CD14-positive monocyte (primary cell): Measurements from ENCODE around the gene ARFGEF3. TPM values are rescaled to one million over a fixed set of nuclear protein-coding genes. Genes with fewer than 3 reads are reported as not detected.

ENCODE experiments used
- DNase-seq, 3 donors: peaks; one replicate each; pipeline ENCODE4 v3.0.0-alpha.2; 2011 to 2022
- H2AFZ ChIP-seq: 2 replicates; pipeline ENCODE4 v1.6.0; 2012; ENCODE audit warnings: mild to moderate bottlenecking, low read depth, low read length, inconsistent platforms; ENCODE audit not compliant: insufficient read depth, poor library complexity, severe bottlenecking
- H3K27ac ChIP-seq, 2 donors: 1 replicate in 1 of 2; 2 replicates in 1 of 2; pipeline ENCODE4 v1.5.1; 2012 to 2013; ENCODE audit warnings: low read length in 2 of 2, control low read depth in 1 of 2, inconsistent platforms in 1 of 2, low read depth in 1 of 2, mild to moderate bottlenecking in 1 of 2
- H3K27me3 ChIP-seq, 2 donors: one replicate each; pipeline versions ENCODE4 v1.6.0 to v1.6.1; 2011 to 2013; ENCODE audit warnings: low read length in 2 of 2; ENCODE audit not compliant: control insufficient read depth in 2 of 2, insufficient read depth in 2 of 2
- H3K36me3 ChIP-seq, 2 donors: replicated peaks in 1 of 2; 1 replicate in 1 of 2; 2 replicates in 1 of 2; pipeline versions ENCODE4 v1.5.1 to v1.6.1; 2012 to 2013; ENCODE audit warnings: low read length in 2 of 2, control low read depth in 1 of 2, inconsistent platforms in 1 of 2, mild to moderate bottlenecking in 1 of 2; ENCODE audit not compliant: insufficient read depth in 2 of 2, control insufficient read depth in 1 of 2
- H3K4me1 ChIP-seq, 2 donors: 1 replicate in 1 of 2; 2 replicates in 1 of 2; pipeline versions ENCODE4 v1.5.1 to v1.6.1; 2012 to 2013; ENCODE audit warnings: low read length in 2 of 2, control low read depth in 1 of 2, inconsistent platforms in 1 of 2, mild to moderate bottlenecking in 1 of 2, moderate library complexity in 1 of 2; ENCODE audit not compliant: insufficient read depth in 2 of 2, control insufficient read depth in 1 of 2
- H3K4me2 ChIP-seq: replicated peaks from 2 replicates; pipeline ENCODE3; 2012; ENCODE audit warnings: low read length, moderate library complexity, mild to moderate bottlenecking; ENCODE audit not compliant: poor library complexity, severe bottlenecking; ENCODE audit errors: extremely low read depth
- H3K4me3 ChIP-seq, 3 experiments: fragments of 200-600 bp in 1 of 3; sonication (generic) in 1 of 3; replicated peaks in 1 of 3; 1 replicate in 2 of 3; 2 replicates in 1 of 3; pipeline ENCODE4 v1.5.1; 2011 to 2013; ENCODE audit warnings: low read length in 3 of 3, mild to moderate bottlenecking in 3 of 3, control low read depth in 2 of 3, low read depth in 2 of 3, inconsistent platforms in 1 of 3, moderate library complexity in 1 of 3
- H3K79me2 ChIP-seq: 2 replicates; pipeline ENCODE4 v1.6.0; 2012; ENCODE audit warnings: mild to moderate bottlenecking, control low read depth, inconsistent platforms, low read length, moderate library complexity; ENCODE audit not compliant: insufficient read depth
- H3K9ac ChIP-seq: 2 replicates; pipeline ENCODE4 v1.6.0; 2017; ENCODE audit warnings: low read length, mild to moderate bottlenecking; ENCODE audit not compliant: insufficient read depth, poor library complexity, severe bottlenecking
- H3K9me3 ChIP-seq, 2 donors: replicated peaks in 1 of 2; 1 replicate in 1 of 2; 2 replicates in 1 of 2; pipeline versions ENCODE4 v1.5.1 to v1.6.1; 2012 to 2013; ENCODE audit warnings: low read length in 2 of 2, control low read depth in 1 of 2; ENCODE audit not compliant: control insufficient read depth in 1 of 2, insufficient read depth in 1 of 2
- H4K20me1 ChIP-seq: 2 replicates; pipeline ENCODE4 v1.6.0; 2012; ENCODE audit warnings: mild to moderate bottlenecking, low read length, control low read depth, moderate library complexity; ENCODE audit not compliant: insufficient read depth
- H3K27ac Mint-ChIP-seq, 7 donors: one replicate each; pipeline ENCODE4 v1.8.0; 2020; ENCODE audit warnings: mild to moderate bottlenecking in 7 of 7, mixed read lengths in 7 of 7, moderate library complexity in 6 of 7, inconsistent platforms in 2 of 7
- H3K27me3 Mint-ChIP-seq, 3 donors: one replicate each; pipeline ENCODE4 v1.8.0; 2021 to 2022; ENCODE audit warnings: low read depth in 3 of 3, mild to moderate bottlenecking in 3 of 3, mixed read lengths in 3 of 3, moderate library complexity in 3 of 3, inconsistent platforms in 1 of 3
- H3K36me3 Mint-ChIP-seq, 2 donors: one replicate each; pipeline ENCODE4 v1.8.0; 2020; ENCODE audit warnings: mixed read lengths in 2 of 2, inconsistent platforms in 1 of 2, mild to moderate bottlenecking in 1 of 2
- H3K4me1 Mint-ChIP-seq: one replicate; pipeline ENCODE4 v1.8.0; 2020; ENCODE audit warnings: mild to moderate bottlenecking, mixed read lengths
- H3K4me3 Mint-ChIP-seq, 2 donors: one replicate each; pipeline ENCODE4 v1.8.0; 2020; ENCODE audit warnings: mild to moderate bottlenecking in 2 of 2, mixed read lengths in 2 of 2, moderate library complexity in 1 of 2
- H3K9me3 Mint-ChIP-seq, 7 donors: one replicate each; pipeline ENCODE4 v1.8.0; 2020 to 2022; ENCODE audit warnings: mixed read lengths in 7 of 7, mild to moderate bottlenecking in 6 of 7, moderate library complexity in 6 of 7, inconsistent platforms in 2 of 7
- CTCF ChIP-seq: fragments of 200-600 bp; IDR thresholded peaks from one replicate; pipeline ENCODE4 v1.8.0; 2022; ENCODE audit warnings: antibody characterized with exemption, mild to moderate bottlenecking
- WGBS: methylation state at CpG from one replicate; pipeline ENCODE4 v1.1.5; 2013; ENCODE audit warnings: missing lambda C conversion rate; ENCODE audit not compliant: insufficient coverage; 5-methylcytosine and 5-hydroxymethylcytosine counted together
- intact Hi-C, 2 donors: fragments of 100-400 bp; cut with micrococcal nuclease; formaldehyde crosslinking; loops; one replicate each; pipeline versions ENCODE4 v1.15.0 to v1.15.1; 2023
- polyA plus RNA-seq, 3 donors: library from polyadenylated mRNA; depleted of rRNA in 1 of 3; unstranded in 2 of 3; stranded (reverse) in 1 of 3; fragments of 300-500 nt in 2 of 3; fragments of >200 nt in 1 of 3; fragmentation: Illumina TruSeq in 2 of 3; gene quantifications; 1 replicate in 2 of 3; 2 replicates in 1 of 3; pipeline ENCODE4 v1.2.3, GENCODE V29; 2012 to 2021

Gene ARFGEF3
- polyA plus RNA-seq, 3 donors, result not detected

- Mint-ChIP-seq H3K27me3 (peaks cover 3 to 7% (median 3%) of the 10 kb centered on the region in 3 donors), H3K36me3 (no peaks in the 10 kb centered on the region), H3K27ac (no peak overlapping the region), H3K9me3 (peaks cover 0 to 2% (median 0%) of the 10 kb centered on the region in 7 donors), H3K4me3 (no peak overlapping the region), H3K4me1 (no peaks in the 10 kb centered on the region)
- no peaks in the 10 kb centered on the region for H4K20me1 ChIP-seq
- no peak for DNase-seq
- H3K36me3 ChIP-seq, result no peaks in the 10 kb centered on the region
- H3K27ac ChIP-seq, result no peak overlapping the region
- intact Hi-C loops, result no loop called here
- TF ChIP-seq CTCF, result no peak
- no peaks in the 10 kb centered on the region for H3K9me3 ChIP-seq
- H3K4me3 ChIP-seq, result no peak overlapping the region
- no peaks in the 10 kb centered on the region for H3K4me1 ChIP-seq
- no peak overlapping the region for H2AFZ ChIP-seq
- no peaks in the 10 kb centered on the region for H3K79me2 ChIP-seq
- H3K9ac ChIP-seq, result no peak overlapping the region
- H3K27me3 ChIP-seq, result no peaks in the 10 kb centered on the region
- no peak overlapping the region for H3K4me2 ChIP-seq
Observed at GRCh38 chr6:138230221-138230620, 68.5 kb downstream of the ARFGEF3 start.

- no peak overlapping the region for H3K9ac ChIP-seq
- WGBS, result no CpG with 5 or more reads among the region's 3 CpGs
- H3K4me2 ChIP-seq, result no peak overlapping the region
- no peak overlapping the region for H3K27ac ChIP-seq
- no peak overlapping the region for H3K27ac Mint-ChIP-seq
- H3K4me3 ChIP-seq, result no peak overlapping the region
- H3K4me1 ChIP-seq, result no peaks in the 10 kb centered on the region
- H3K27me3 Mint-ChIP-seq, result peaks cover 3 to 7% (median 3%) of the 10 kb centered on the region in 3 donors
- no peaks in the 10 kb centered on the region for H3K36me3 ChIP-seq
- H3K4me3 Mint-ChIP-seq, result no peak overlapping the region
- H4K20me1 ChIP-seq, result no peaks in the 10 kb centered on the region
- no peaks in the 10 kb centered on the region for H3K36me3 Mint-ChIP-seq
- no peaks in the 10 kb centered on the region for H3K79me2 ChIP-seq
- no peak for DNase-seq
- H3K9me3 Mint-ChIP-seq, result peaks cover 0 to 2% (median 0%) of the 10 kb centered on the region in 7 donors
- H2AFZ ChIP-seq, result no peak overlapping the region
- H3K4me1 Mint-ChIP-seq, result no peaks in the 10 kb centered on the region
- intact Hi-C loops, result no loop called here
- H3K9me3 ChIP-seq, result no peaks in the 10 kb centered on the region
- no peaks in the 10 kb centered on the region for H3K27me3 ChIP-seq
- TF ChIP-seq CTCF, result no peak
Observed at GRCh38 chr6:138230759-138231380, 69.1 kb downstream of the ARFGEF3 start.
